Measurements from ENCODE around the gene CPA2.

Gene CPA2

DNA sequence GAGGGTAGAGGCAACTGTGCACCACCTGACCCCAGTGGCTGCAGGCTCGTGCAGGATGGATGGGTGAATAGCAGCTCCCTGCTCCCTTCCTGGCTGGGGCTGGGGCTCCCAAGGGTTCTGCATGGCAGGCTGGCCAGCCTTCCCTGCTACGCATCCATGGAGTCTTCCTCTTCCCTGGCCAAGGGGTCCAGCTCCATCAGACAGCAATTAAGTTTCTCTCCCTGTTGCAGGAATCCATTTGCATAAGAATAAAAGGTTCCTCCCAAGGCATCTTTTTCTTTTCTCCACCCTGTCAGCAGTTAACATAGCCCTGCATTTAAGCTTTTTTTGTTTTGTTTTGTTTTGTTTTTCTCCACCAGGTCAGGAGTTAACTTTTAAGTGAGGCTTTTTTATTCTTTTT lies 10.0 kb upstream of the CPA2 start:
- no peak for DNase-seq

DNA sequence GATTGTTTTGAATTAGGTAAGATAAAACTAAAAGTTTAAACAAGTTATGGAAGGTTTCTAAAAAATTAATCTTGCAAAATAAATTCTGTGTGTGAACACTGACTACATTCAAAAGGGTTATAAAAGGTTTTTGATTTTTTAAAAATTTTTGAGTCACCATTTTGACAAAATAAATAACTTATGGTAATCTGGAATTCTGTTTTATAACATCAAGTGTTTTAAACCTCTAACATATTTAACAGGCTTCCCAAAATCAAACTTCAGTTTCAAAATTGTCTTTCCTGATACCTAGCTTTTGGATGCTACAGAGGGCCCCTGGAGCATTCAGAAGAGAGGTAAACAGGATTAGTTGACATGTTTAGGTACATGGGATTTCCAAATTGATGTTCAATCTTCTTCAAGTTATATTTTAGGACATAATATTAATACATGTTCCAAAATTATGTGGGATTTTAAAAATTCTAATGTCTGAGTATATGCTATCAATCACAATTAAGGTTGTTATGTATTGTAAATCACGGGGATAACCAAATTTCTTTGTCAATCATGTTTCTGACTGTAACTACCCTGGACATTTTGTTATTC lies 8.1 kb upstream of the CPA2 start:
- no peak for DNase-seq

DNA sequence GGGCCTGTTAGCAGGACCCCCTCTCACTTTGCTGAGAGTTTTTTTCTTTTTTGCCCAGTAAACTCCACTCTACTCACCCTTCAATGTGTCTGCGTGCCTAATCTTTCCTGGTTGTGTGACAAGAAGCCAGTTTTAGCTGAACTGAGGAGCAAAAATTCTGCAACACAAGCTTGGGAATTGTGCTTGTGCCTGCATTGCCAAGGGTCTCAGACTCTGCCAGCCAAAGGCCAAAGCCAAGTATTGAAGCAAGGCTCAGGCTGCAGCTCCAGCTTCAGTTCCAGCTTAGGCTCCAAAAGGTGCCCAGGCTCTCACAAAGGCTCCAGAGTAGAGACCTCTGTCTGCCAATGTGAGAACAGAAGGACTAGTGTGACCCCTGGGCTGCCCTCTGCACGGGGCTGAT lies 4.2 kb upstream of the CPA2 start:
- DNase-seq, result no peak

DNA sequence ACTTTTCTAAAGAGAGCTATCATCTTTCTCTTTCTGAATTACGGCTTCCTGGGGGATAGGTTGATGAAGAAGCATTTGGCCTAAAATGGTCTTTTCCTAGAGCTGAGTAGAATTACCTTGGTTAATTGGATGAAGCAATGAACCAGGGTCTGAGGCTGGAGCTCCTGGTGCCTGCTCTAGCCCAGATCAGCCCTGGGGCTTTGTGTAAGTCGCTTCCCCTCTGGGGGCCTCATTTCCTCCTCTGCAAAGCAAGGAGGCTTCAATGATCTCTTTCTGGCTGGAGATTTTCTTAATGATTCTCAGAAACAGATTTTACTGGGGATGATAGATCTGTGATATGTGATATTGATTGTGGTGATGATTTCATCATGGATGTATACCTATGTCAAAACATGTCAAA lies 3.5 kb upstream of the CPA2 start:
- no peak for DNase-seq

DNA sequence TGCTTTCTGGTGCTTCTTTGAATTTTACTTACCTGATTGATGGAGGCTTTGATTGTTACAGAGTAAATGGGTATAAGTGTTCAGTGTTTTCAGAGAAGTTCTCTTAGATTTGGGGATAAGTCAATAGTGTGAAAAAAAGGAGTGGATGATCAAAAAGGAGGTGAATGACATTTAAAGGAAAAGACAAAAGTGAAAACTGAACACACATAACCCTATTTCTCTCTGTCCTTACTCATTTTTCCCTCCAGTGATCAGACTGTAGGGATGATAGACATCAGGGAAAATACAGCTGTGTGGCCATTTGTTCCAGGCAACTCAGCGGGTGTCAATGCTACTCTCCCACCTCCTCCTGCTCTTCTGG lies 278 bp downstream of the CPA2 start:
- DNase-seq, result no peak

DNA sequence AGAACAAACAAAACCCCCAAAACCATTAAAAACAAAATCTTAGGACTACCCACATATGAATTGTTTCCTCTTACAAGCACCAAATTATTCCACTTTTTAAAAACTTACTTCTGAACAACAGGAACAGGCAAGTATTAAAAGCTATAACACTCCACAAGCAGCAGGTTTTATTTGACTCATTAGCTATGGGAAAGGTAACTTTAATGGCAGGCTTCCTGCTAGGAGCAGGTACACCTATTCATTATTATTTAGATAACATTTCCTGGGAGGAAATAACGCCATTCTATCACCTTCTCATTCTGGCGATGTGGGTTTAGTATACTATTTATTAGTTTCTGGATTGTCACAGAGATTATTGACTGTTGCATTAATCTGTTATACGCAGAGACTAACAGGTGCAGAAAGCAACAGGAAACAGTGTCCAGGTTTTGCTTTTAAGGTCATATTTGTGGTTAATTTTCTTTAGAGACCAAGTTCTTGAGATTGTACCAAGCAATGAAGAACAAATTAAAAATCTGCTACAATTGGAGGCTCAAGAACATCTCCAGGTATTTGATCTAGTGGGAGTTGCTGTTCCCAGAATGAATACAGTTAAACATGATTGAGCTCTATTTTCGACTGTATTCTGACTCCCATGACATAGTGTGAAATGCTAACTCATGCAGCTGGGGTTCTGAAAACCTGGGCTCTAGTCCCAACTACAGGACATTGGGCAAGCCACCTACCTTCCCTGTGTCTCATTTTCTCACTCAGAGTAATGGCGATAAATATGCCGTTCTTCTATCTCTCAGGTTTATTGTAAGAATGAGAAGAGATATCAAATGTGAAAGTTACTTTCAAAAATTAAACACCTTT lies 2.0 kb downstream of the CPA2 start:
- DNase-seq, result no peak

DNA sequence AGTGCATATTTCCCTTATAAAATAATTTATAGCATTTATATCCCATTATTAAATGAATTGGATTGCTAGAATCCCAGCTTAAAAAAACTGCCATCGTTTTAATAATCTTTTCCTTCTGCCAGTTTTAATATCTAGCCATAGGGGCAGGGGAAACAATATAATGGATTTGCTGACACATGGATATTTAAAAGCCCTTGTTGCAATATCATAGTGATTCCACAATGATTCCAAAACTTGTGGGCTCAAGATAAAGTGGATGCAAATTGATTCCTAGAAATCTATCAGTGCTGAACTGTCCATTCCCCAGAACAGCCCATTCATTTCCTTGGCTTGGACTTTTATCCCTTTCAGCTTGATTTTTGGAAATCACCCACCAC lies 2.6 kb downstream of the CPA2 start:
- DNase-seq, result no peak

DNA sequence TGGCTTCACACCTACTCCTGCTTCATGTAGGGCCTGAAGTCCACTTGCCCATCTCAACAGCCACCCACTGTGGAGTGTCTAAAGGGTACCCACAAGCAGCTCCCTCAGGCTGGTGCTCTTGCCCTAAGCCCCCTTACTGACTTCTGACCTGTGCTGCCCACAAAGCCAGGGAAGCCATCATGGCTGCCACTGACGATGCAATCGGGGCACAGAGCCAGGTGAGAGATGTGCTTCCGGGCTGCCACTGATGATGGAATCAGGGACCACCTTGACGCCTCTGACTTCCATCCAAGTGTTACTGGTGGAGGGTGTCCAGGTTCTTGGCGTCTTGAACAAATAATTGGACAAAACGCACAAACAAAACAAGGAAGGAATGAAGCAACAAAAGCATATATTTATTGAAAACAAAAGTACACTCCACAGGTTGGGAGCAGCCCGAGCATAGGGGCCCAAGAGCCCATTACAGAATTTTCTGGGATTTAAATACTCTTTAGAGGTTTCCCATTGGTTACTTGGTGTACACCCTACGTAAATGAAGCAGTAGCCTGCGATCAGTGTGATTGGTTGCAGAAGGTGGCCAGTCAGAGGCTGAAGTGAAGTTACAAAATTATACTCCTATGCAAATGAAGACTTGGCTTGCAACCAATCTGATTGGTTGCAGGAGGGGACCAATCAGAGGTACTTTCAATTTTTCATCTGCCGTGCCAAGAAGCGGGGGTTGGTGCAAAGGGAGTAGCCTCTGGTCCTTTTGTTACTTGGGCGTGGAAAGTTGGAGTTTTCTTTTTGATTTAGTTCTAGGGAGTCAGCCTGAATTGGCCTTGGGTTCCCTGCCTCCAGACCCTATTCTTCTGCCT lies 4.5 kb downstream of the CPA2 start:
- no peak for DNase-seq

DNA sequence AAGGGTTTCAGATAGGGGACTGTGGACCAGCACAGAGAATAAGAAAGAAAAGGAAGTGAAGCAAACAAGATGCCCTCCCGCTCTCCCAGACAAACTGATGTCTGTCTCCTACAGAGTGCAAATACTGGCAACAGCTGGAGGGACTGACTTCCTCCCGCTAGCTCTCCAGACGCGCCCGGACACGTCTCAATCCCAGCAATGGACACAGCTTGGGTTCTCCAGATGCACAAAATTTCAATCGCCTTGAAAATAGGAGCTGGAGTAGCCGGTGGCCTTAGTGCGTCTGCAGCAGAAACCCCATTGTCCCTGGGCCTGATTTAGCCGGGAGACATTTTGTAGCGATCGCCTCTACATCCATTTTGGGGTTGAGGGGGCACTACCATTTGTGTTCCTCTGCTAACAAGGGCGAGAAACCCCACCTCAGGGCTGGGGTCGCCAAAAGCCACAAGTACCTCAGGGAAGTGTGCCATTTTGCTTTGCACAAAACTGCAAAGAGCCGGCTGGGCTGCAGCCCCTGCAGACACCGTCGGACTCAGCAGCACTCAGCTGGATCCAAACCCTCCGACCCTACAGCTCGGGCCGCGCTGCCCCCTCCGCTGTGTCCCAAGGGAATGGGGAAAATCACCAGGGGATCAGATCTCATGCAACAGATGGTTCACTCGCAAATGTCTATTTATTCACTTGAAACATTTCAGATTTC lies 5.9 kb downstream of the CPA2 start:
- DNase-seq, result peak; percentile 68

DNA sequence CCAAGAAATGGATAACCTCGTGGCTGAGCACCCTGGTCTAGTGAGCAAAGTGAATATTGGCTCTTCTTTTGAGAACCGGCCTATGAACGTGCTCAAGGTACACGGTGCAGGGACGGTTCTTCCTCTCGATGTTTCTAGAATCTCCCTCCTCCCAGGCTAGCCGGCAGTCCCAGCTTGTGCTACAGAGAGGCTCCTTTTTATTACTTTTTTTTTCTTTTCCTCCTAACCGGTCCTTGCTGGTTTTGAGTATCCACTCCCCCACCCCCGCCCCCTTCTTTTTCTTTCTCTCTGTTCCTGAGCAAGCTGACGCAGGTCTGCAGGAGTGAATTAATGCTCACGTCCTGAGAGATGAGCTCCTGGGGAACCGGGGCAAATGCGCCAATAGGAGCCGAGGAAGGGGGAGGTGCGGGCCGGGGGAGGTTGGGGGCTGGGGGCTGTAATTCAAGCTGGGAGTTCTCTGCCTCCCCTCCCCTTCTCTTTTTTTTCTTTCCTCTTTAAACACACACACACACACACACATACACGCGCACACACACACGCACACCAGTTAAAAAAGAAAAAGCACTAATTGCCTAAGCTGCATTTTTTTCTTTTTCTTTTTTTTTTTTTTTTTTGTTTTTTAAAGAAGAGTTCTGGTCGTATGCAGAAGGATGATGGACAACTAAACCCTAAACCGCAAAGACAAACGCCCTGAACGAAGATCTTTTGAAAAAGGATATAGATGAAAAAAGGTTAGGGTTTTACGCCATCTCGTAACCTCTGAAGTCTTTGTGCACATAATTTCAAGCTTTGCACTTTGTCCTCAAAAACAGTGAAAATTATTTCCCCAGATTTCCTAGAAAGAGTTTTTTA lies 6.6 kb downstream of the CPA2 start:
- peak; percentile 97 for DNase-seq

DNA sequence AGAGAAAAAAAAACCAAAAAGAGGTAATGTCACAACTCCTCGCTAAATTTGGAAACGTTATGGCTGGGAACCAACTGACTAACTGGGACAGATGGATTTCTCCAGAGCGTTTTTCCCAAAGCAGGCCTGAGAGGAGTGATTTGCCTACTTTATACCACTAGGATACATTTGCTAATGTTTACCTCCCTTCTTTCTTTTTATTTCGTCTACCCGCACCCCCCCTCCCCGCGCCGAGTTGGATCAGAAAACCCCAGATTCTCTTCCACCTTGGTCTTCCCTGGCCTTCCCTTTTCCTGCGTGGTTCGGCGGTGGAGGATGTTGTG lies 7.2 kb downstream of the CPA2 start:
- DNase-seq, result no peak

DNA sequence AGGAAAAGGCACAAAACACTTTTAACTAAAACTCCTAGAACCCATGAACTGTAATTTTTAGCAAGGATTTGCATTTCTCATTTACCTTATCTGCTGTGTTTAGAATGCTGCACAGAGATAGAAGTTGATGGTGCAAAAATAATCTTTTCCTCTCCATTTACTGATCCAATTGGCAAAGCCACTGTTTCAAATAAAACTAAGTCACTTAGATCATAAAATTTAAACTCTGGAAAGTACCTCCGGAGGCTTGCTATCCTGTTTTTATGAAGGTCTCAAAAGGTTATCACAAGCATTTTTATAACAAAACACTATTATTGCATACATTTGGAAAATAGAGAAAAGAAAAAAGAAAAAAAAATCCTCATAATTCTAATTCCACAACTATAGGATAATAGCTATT lies 7.6 kb downstream of the CPA2 start:
- no peak for DNase-seq

DNA sequence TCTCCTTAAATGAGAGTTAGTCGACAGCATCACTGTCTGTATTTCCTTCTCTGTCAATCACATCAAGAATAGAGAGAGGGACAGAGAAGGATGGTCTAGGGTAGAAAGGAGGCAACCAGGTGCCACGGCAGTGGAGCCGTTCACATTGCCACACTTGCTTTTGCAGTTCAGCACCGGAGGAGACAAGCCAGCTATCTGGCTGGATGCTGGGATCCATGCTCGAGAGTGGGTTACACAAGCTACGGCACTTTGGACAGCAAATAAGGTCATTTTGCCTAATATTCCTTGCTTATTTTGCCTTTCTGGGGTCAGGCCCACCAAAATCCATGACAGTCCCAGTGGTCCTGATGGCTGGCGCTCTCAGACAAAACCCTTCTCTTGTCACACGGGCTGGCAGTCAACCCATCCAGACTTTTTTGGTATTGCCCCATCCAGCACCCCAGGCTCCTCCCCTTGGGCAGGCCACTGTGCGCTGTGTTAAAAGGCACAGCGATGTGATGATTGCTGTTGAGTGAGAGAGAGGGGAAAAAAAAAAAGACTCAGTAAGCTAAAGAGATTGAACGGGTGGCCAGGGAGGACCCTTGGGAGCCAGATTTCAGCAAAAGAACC lies 8.4 kb downstream of the CPA2 start:
- DNase-seq, result no peak

DNA sequence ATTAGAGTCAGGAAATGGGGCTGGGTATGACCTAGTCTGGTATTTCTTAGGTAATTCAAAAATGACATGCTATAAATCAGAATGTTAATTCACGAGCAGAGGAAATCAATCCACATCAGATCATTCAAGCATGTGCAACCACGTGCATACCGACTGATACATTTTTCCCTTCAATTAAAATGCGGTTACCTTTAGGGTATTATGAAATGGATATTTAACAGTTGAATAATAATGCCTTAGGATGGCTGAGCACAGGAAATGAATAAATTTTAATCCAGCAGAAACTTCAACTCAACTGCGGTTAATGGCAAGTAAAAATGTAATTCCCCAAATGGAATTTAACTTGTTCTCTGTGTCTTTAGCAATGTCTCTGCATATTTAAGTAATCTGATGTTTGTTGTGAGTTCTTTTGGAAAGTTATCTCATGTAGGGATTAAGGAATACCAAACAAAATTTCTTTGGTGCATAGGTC lies 9.2 kb downstream of the CPA2 start:
- no peak for DNase-seq

DNA sequence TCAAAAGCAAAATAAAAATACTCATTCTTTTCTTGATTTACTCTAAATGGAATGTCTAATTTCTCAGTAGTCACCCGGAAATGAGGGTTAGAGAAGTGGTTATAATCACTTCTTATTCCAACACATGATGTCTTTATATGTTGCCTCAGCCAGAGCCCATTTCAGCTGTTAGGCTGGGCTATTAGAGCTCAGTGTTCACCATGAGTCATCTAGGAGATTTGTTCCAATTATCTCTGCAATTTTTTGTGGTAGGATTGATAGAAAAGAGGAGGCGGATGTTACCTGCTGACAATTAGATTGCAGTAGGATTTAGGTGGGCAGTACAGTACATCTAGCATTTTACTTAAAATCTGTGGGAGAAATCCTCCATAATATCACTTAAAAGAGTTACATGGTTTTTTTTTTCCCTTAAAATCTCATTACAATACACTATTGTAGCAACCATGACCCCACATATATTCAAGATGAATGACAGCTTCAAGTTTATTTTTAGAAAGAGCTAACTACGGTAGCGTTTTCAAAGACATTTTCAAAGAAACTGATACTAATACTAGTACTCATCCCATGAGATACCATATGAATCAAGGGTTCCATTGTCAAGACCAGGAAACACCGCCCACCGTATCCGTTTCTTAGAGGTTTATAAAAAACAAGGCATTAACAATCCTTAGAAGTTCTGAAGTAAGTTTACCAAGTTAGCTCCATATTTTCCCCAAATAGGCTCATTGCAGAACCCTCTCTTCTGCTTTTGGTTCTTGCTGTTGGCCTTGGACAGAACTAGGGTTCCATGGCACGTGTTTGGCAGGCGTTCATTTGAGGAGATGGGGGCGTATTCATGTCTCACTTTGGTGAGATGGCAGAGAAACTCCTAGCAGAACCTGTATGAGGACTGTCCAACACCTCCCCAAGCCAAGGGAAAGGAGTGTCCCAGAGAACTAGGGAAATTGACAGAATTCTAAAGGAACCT lies 10.4 kb downstream of the CPA2 start:
- no peak for DNase-seq

DNA sequence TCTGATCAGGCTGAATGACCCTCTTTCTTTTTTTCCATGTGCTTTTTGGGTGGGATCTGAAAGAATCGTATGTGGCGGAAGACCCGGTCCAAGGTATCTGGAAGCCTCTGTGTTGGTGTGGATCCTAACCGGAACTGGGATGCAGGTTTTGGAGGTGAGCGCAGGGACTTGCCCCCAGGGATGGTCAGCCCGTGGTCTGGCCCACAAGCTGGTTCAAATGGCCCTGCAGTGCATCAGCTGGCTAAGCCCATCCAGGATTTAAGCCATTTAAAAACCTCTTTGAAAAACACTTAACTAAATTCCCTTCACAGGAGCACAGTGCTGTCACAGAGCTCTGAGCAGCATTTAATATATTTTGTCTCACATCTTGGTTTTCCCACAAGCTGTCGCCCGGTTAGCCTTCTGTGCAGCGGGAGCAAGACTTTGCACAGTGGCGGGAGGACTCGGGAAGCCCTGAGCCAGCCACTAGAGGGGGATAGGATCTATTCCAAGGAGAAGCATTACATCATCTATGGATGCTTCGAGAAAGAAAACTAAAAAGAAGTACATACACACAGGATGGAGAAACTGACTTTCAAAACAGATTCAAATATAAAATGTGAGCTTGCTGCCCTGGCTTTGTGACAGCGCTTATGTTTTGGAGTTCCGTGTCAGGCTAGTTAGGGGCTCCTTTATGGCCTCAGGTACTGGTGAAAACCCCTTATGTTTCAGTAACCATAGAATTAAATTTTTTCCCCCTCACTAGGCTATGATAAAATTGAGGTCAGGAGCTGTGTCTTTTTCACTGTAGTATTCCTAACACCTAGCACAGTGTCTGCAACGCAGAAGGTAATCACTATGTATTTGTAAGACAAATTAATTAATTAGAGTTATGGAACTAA lies 11.3 kb downstream of the CPA2 start:
- peak; percentile 88 for DNase-seq

DNA sequence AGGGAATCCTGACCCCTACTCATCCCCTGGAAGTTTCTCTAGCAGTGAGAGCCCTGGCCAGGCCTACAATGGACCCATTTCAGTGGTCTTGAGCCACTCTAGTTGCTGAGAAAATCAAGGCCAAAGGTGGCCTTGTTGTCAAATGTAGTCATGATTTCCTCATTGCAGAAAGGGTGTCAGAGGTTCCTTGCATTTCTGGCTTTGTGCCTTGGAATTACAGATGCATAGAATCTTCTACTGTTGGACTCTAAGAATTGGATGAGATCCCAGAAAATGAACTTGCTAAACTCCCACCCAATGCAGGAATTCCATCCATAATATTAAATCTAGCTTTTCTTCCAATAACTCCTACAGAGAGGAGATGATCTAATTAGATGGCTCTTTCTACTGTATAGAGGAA lies 12.2 kb downstream of the CPA2 start:
- DNase-seq, result no peak

DNA sequence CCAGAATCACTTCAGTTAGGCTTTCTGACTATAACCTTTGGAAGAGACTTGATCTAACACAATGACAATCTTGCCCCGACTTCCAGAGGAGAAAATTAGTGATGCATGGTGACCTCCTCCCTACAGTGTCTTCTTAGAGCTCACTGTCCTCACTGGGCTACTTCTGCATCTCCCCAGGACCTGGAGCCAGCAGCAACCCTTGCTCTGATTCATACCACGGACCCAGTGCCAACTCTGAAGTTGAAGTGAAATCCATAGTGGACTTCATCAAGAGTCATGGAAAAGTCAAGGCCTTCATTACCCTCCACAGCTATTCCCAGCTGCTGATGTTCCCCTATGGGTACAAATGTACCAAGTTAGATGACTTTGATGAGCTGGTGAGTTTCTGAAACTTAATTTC lies 12.6 kb downstream of the CPA2 start:
- no peak for DNase-seq

DNA sequence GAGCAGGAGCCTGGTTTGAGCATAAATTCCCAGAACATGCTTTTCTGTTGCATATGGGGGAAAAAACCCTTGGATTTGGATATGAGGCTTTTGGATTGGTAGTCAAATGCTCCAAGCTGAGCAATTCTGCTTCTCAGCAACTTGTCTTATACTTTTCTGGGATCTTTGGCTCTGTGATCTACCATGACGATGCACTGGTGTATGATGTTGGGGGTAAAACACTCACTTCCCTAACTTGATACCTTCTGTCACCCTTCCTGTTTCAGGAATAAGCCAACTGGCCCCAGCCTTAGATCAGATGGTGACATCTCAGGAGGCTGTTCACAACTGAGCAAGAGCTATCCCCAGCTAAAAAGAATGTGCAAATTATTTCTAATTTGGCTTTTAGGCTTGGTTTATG lies 13.2 kb downstream of the CPA2 start:
- DNase-seq, result no peak

DNA sequence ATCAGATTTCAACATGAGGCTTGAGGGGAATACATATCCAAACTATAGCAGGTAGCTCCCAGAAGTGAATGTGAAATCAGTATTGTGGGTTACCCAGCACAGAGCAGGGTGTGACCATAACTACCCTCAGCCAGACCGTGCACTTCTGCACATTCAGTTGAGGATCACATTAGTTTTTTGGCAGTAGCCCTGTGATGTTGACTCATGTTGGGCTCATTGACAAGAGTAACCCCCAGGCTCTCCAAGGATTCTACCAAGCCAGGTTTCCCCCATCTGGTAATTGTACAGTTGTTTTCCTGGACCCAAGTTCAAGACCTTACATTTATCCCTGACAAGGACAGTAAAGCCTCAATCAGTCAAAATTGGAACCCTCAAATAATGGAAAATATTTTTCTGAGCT lies 14.6 kb downstream of the CPA2 start:
- no peak for DNase-seq
